Measurements from ENCODE around the gene KNSTRN.

Gene KNSTRN

GRCh38 chr15:40388941-40389823 lies 6.7 kb downstream of the KNSTRN start:
- no peak overlapping the region for H3K4me3 ChIP-seq (ENCODE audit: control insufficient read depth, low read depth, low read length)
- TF ChIP-seq CTCF (conservative IDR thresholded peaks at IDR 0.05; ENCODE audit: control insufficient read depth, insufficient read depth, low read depth, low read length) = no peak
- DNase-seq (ENCODE audit: low read depth) = peak; percentile 20

GRCh38 chr15:40389824-40390595 lies 7.5 kb downstream of the KNSTRN start:
- DNase-seq (ENCODE audit: low read depth) = no peak
- TF ChIP-seq CTCF (conservative IDR thresholded peaks at IDR 0.05; ENCODE audit: control insufficient read depth, insufficient read depth, low read depth, low read length) = no peak

GRCh38 chr15:40392986-40393948 lies 10.7 kb downstream of the KNSTRN start:
- H3K4me3 ChIP-seq (ENCODE audit: control insufficient read depth, low read depth, low read length) = no peak overlapping the region
- TF ChIP-seq CTCF (conservative IDR thresholded peaks at IDR 0.05; ENCODE audit: control insufficient read depth, insufficient read depth, low read depth, low read length) = no peak
- DNase-seq (ENCODE audit: low read depth) = no peak

More at GRCh38 chr15:40389824-40390595, 7.5 kb downstream of the KNSTRN start:
- H3K4me3 ChIP-seq (ENCODE audit: control insufficient read depth, low read depth, low read length) = no peak overlapping the region

- no peak overlapping the region for H3K4me3 ChIP-seq (ENCODE audit: control insufficient read depth, low read depth, low read length)
- no peak for DNase-seq (ENCODE audit: low read depth)
- TF ChIP-seq CTCF (conservative IDR thresholded peaks at IDR 0.05; ENCODE audit: control insufficient read depth, insufficient read depth, low read depth, low read length) = no peak
Observed at GRCh38 chr15:40397688-40398412, 15.3 kb downstream of the KNSTRN start.

- no peak for DNase-seq (ENCODE audit: low read depth)
- no peak for TF ChIP-seq CTCF (conservative IDR thresholded peaks at IDR 0.05; ENCODE audit: control insufficient read depth, insufficient read depth, low read depth, low read length)
- H3K4me3 ChIP-seq (ENCODE audit: control insufficient read depth, low read depth, low read length) = no peak overlapping the region
Observed at GRCh38 chr15:40398413-40398873, 15.9 kb downstream of the KNSTRN start.

Measured in fibroblast of mammary gland (primary cell).